AG04449 (cell line): ENCODE results near the gene C1QL4.
A peak's percentile ranks its signal among the peaks of the same experiment; 100 is the strongest.
"Not testable (repeated sequence)": the region's sequence is repeated elsewhere in the genome, so short reads cannot be mapped to it uniquely, and the experiment has no call there.

ENCODE experiments used
- CTCF ChIA-PET: fragments of 350-600 bp; formaldehyde crosslinking; extraction: SDS; loops from one replicate; lab custom pipeline; 2021; ENCODE audit warnings: antibody characterized with exemption; lab: Yijun Ruan, JAX
- POLR2A ChIA-PET: fragments of 400-600, 350-600 bp; formaldehyde crosslinking; extraction: SDS; loops from one replicate; lab custom pipeline; 2020; ENCODE audit warnings: antibody characterized with exemption, inconsistent platforms; lab: Yijun Ruan, JAX
- DNase-seq: peaks from one replicate; pipeline ENCODE4 v3.0.0-alpha.2; 2010; ENCODE audit warnings: low read depth, low spot score
- H3K4me3 ChIP-seq: 2 replicates; pipeline ENCODE4 v1.5.1; 2011; ENCODE audit warnings: low read depth, mild to moderate bottlenecking, control low read depth, low read length
- CTCF ChIP-seq: IDR thresholded peaks from one replicate; pipeline ENCODE4 v1.5.1; 2011; ENCODE audit warnings: mild to moderate bottlenecking, moderate library complexity, low read length, control low read depth, inconsistent platforms; ENCODE audit not compliant: insufficient read depth; ENCODE audit errors: missing control alignments

Gene C1QL4

GRCh38 chr12:49334226-49334625 is 2.8 kb downstream of the C1QL4 start:
- ChIA-PET CTCF (interaction anchor here (1.0 to 12.8 kb wide), 6 partner anchors 8 to 180 kb away, joined by 3 to 424 read pairs (median 60); partner anchors contain the start of genes DNAJC22 and TROAP), POLR2A (no interaction called here)

DNA sequence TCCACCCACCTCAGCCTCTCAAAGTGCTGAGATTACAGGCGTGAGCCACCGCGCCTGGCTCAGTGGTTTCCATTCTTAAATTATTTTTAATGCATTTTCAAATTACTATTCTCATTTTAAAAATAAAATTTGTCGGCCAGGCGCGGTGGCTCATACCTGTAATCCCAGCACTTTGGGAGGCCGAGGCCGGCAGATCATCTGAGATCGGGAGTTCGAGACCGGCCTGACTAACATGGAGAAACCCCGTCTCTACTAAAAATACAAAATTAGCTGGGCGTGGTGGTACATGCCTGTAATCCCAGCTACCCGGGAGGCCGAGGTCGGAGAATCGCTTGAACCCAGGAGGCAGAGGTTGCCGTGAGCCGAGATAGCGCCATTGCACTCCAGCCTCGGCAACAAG is 3.2 kb downstream of the C1QL4 start:
- POLR2A ChIA-PET, H3K4me3 ChIP-seq, DNase-seq: not testable (repeated sequence)
- CTCF ChIA-PET = interaction anchor here (0.7 to 12.8 kb wide), 8 partner anchors 9 to 247 kb away, joined by 3 to 424 read pairs (median 100); partner anchors contain the start of genes DNAJC22 and TROAP

More at GRCh38 chr12:49334226-49334625, 2.8 kb downstream of the C1QL4 start:
- DNase-seq = no peak
- no peak for TF ChIP-seq CTCF
- no peak overlapping the region for H3K4me3 ChIP-seq

DNA sequence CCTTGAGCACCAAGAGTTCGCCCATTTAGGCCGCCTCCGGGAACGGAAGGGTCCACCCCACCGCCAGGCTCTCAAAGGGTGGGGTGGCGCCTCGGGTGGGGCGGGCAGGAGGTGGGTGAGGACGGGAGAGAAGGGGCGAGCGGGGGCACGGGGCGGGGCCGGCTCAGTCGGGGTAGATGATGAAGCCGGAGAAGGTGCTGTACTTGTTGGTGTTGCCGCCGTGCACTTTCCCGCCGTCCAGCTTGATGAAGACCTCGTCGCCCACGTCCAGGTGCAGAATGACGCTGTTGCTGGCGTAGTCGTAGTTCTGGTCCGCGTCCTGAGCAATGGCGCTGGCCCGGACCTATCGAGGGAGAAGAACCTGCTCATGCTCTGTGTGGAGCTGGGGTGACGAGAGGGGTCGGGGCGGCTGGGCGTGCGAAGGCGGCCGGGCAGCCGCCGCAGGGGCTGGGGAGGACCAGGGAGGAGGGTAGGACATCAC is 4.1 kb downstream of the C1QL4 start:
- TF ChIP-seq CTCF = no peak
- POLR2A ChIA-PET = no interaction called here

GRCh38 chr12:49332441-49332861 is 4.5 kb downstream of the C1QL4 start:
- POLR2A ChIA-PET = no interaction called here

More for the DNA sequence above, 4.1 kb downstream of the C1QL4 start:
- no peak for DNase-seq
- H3K4me3 ChIP-seq = peak overlapping the region; percentile 18; the same call in 1 of the 2 replicates
- CTCF ChIA-PET = interaction anchor here (0.7 to 12.8 kb wide), 12 partner anchors 9 to 255 kb away, joined by 3 to 424 read pairs (median 16); partner anchors contain the start of genes DNAJC22 and TROAP

DNA sequence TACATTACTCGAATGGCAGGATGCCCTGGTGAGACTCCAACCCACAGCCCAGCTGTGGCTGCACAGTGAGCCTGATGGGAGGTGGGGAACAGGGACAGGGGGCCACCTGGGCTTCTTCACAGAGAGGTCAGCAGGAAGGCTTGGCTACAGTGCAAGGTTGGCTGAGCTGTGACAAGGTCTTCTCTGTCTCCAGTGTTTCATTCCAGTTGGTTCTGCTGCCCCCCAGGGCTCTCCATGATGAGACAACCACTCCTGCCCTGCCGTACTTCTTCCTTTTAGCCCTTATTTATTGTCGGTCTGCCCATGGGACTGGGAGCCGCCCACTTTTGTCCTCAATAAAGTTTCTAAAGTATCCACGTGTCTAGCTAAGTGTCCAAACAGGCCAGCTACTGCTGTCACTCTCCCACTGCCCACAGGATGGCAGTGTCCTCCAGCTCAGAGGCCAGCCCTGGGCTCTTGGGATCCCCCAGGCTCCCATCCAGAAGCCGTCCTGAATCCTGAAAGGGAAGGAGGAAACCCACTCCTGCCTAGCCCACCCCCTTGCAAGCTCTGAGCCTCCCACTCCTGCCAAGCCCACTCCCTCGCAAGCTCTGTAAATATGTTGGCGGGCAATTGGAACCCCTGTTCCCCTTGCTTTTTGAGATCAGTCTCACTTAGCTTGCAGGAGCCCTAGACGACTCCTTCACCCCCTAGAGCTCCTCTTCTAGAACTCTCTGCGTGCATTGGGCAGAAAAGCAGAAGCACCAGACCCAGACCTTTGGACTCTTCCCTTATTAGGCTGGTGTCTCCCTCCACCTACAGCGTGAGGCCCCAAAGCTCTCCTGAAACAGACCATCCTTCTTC is 5.4 kb downstream of the C1QL4 start:
- ChIA-PET CTCF (interaction anchor here (0.6 to 12.8 kb wide), 56 partner anchors 8 to 386 kb away, joined by 3 to 424 read pairs (median 5); partner anchors contain the start of genes DNAJC22, PRPF40B, PRPH and TROAP), POLR2A (interaction anchor here (0.6 to 1.0 kb wide), 3 partner anchors 9 to 249 kb away, joined by 3 to 5 read pairs (median 5); partner anchors contain the start of gene TROAP)
- DNase-seq = no peak
- no peak overlapping the region for H3K4me3 ChIP-seq
- peak; percentile 84 for TF ChIP-seq CTCF

More at GRCh38 chr12:49332441-49332861, 4.5 kb downstream of the C1QL4 start:
- TF ChIP-seq CTCF = no peak
- CTCF ChIA-PET = interaction anchor here (0.7 to 12.8 kb wide), 36 partner anchors 9 to 385 kb away, joined by 3 to 424 read pairs (median 6); partner anchors contain the start of genes DNAJC22, PRPH and TROAP
- no peak for DNase-seq
- no peak overlapping the region for H3K4me3 ChIP-seq

GRCh38 chr12:49330631-49331379 is 6.2 kb downstream of the C1QL4 start:
- DNase-seq = no peak
- no peak for TF ChIP-seq CTCF
- H3K4me3 ChIP-seq = no peak overlapping the region
- ChIA-PET POLR2A (interaction anchor here (1.0 kb wide), 1 partner anchor 250 kb away, joined by 5 read pairs; no protein-coding TSS in a partner anchor), CTCF (interaction anchor here (0.6 to 12.8 kb wide), 50 partner anchors 7 to 318 kb away, joined by 3 to 424 read pairs (median 5); partner anchors contain the start of genes DNAJC22, PRPF40B, PRPH and TROAP)
